Measurements from ENCODE around the gene MBP. TPM values are rescaled to one million over a fixed set of nuclear protein-coding genes. Genes with fewer than 3 reads are reported as not detected.
"Not testable (repeated sequence)": the region's sequence is repeated elsewhere in the genome, so short reads cannot be mapped to it uniquely, and the experiment has no call there.

The MBP gene
- total RNA-seq, 2 experiments from 2014 or later = 46.0 to 53.9 TPM

DNA sequence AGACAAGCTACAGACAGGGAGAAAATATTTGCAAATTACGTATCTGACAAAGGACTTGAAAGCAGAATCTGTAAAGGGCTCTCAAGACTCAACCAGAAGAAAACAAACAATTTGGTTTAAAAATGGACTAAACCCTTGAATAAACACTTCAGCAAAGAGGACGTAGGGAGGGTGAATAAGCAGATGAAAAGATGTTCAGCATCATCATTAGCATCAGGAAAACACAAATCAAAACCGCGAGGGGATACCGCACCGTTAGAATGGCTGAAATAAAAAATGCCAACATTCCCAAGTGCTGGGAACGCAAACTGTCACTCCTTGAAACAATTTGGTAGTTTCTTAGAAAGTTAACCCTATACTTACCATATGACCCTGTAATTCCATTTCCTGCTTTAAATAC lies 136.7 kb downstream of the MBP start:
- POLR2A ChIA-PET = no interaction called here
- CTCF ChIA-PET = interaction anchor here (2.3 kb wide), 1 partner anchor 13 kb away, joined by 7 read pairs; no protein-coding TSS in a partner anchor

DNA sequence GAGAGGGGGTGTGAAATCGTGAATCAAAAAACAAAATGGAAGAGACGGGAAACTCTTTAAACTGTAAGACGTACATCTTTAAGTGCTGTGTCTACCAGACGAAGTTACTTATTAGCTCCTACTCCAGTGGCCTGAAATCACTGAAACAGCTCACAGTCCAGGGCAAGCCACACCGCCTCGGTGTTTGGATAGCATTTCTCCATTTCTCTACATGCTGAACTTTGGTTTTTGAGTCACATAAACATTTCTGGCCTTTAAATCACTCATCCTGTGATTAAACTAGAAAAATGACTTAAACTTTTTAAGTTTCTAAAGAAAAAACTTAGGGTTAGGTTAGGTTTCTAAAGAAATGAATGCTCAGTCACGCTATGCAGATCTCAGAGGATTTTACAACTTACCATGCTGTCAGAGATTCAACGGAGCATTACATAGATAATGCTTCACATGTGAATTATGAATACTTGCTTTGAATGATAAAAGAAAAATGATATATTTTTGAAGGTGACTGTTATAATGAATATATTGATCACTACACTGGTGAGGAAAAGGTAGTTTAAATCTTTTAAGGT lies 138.4 kb downstream of the MBP start:
- POLR2A ChIA-PET = no interaction called here

DNA sequence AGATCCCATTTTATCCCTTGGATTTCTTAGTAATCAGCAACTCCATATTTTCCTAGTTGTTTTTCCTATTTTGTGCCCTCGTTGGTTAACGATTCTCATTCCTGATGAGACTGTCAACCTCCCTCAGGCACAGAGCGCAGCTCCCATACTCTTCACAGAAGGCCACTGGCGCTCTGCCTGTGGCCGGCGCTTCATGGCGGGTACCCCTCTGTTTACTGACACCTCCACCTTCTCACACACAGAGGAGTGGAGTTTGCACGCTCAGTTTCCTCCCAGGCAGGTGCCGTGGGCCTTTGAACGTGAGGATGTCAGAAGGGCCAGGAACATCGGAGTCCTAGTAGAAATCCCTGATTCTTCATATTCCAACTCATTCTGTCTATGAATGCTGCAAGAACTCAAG lies 139.0 kb downstream of the MBP start:
- ChIA-PET POLR2A (interaction anchor here (0.7 kb wide), 1 partner anchor 278 kb away, joined by 5 read pairs; no protein-coding TSS in a partner anchor), CTCF (no interaction called here)

More for the DNA sequence above, 138.4 kb downstream of the MBP start:
- CTCF ChIA-PET = interaction anchor here (2.3 kb wide), 1 partner anchor 11 kb away, joined by 7 read pairs; no protein-coding TSS in a partner anchor

DNA sequence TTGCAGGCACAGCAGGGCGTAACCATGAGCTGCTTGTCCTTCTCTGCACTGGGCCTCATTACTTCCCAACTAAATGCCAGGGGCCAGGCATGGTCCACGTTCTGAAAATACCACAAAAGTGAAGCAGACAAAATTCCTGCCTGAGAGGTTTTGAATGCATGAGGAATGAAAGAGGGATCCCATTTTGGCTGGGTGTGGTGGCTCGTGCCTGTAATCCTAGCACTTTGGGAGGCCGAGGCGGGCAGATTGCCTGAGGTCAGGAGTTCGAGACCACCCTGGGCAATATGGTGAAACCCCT lies 139.5 kb downstream of the MBP start:
- POLR2A ChIA-PET = interaction anchor here (0.7 kb wide), 1 partner anchor 278 kb away, joined by 5 read pairs; no protein-coding TSS in a partner anchor

DNA sequence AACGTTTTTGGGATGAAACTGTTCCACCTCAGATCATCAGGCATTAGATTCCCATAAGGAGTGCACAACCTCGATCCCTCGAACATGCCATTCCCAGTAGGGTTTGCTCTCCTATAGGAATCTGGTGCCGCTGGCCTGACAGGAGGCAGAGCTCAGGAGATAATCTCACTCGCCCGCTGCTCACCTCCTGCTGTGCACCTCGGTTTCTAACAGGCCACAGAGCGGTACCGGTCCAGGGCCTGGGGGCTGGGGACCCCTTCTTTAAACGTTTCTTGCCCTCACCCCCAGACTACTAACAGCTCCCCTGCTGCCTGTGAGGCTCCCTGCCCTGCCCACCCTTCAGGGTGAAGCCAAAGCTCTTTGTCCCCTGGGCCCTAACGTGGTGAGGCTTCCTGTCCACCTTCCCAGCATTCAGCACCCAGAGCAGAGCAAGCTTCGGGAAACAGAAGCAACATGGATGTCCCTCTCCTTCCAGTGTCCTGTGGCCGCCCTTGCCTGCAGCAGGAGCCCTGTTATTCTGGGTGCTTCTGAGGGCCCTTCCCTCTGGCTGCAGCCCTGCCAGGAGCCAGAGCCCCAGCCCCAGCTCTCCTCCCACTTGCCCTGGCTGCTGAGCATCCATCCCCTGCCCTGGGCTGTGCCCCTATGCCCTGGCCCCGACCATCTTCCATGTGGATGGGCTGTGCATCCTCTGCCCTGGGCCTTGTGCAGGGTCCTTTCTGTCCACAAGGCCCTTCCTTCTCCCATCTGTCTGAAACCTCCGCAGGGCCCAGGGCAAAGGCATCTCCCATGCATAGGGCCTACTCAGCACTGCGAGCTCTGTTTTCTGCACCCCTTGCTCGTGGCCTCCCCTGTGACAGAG lies 140.1 kb downstream of the MBP start:
- ChIA-PET CTCF (interaction anchor here (2.0 to 2.4 kb wide), 2 partner anchors 8 to 9 kb away, joined by 5 to 9 read pairs; no protein-coding TSS in a partner anchor), POLR2A (interaction anchor here (0.7 kb wide), 1 partner anchor 279 kb away, joined by 5 read pairs; no protein-coding TSS in a partner anchor)

More for the DNA sequence above, 139.5 kb downstream of the MBP start:
- CTCF ChIA-PET = interaction anchor here (2.0 to 2.4 kb wide), 2 partner anchors 8 to 10 kb away, joined by 5 to 9 read pairs; no protein-coding TSS in a partner anchor

DNA sequence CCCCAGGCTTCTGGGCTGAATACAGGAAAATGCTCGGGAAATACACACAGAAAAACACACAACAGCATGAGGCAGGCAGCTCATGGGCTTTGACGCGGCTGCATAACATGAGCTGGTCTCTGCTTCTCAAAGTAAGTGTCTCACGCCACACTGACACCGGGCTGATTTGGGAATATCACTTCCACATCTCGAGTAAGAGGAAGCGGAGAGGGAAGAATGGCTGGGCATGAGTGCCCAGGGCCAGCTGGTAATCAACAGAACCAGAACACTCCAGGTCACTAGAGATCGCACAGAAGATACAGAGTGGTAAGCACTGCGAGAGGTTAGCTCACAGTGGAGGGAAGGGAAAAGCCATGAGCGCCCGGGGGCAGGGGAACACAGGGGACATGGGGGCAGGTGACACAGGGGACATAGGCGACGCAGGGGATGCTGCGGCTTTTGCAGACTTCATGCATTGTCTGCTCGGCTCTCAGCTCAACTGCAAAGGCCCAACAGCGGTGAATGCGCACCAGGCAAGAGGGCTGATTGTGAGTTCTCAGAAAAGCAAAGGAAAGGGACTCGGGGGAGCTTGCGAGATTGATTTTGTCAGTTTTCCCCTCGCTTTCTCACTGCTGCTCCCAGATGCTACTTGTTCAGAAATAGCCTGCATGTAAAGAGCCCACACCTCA lies 141.4 kb downstream of the MBP start:
- CTCF ChIA-PET = interaction anchor here (2.0 to 2.4 kb wide), 2 partner anchors 8 to 10 kb away, joined by 5 to 9 read pairs; no protein-coding TSS in a partner anchor
- POLR2A ChIA-PET = no interaction called here

DNA sequence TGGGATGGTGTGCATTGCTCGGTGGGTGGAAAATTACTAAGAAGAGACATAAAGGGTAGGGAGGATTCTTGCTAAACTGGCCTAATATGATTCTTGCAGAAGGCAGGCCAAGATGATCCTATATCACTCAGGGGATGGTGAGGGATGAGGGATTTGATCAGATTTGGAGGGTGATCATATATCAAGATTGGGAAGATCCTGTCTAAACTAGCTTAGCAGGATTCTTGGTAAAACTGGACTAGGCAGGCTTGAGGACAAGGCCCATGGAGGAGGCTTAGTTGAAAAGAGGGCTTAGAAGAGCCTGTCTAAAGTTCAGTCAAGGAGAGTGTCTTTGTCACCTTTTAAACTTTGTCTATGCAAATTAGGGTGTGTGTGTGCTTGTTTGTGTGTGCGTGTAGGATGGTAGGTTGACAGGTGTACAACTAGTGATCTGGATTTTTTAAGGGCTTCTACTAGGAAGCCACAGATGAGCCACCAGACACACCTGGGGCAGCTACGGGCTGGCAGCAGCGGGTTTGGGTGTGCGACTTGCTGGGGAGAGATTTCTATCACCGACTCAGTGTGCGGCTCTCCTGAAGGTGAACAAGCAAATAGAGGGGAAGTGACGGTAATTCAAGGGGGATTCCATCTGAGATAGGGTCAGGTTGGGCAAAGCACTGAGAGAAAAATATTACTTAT lies 142.1 kb downstream of the MBP start:
- CTCF ChIA-PET = interaction anchor here (2.4 kb wide), 1 partner anchor 10 kb away, joined by 9 read pairs; no protein-coding TSS in a partner anchor
- POLR2A ChIA-PET = not testable (repeated sequence)

DNA sequence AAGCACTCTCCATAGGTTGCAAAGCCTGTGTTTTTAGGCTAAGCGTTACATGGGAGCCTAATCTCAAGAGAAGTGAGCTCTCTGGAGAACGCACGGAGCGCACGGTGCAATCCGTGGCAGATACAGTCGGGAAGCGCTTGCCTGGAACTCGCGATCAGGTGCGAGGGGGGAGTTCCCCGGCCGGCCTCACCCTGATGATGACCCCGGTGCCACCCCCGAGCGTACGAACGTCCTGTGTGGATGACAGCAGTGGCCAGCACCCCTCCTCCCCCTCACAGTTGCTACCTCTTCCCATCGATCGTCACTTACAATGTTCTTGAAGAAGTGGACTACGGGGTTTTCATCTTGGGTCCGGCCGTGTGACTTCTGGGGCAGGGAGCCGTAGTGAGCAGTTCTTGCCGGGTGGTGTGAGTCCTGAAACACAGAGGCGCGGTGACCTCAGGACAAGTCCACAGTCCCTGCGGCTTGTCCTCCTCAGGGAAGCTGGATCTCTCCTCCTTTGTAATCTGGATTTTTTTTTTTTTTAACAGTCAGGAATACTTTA lies 142.9 kb downstream of the MBP start:
- ChIA-PET CTCF (interaction anchor here (1.3 to 1.4 kb wide), 2 partner anchors 9 to 11 kb away, joined by 3 to 5 read pairs; no protein-coding TSS in a partner anchor), POLR2A (no interaction called here)

DNA sequence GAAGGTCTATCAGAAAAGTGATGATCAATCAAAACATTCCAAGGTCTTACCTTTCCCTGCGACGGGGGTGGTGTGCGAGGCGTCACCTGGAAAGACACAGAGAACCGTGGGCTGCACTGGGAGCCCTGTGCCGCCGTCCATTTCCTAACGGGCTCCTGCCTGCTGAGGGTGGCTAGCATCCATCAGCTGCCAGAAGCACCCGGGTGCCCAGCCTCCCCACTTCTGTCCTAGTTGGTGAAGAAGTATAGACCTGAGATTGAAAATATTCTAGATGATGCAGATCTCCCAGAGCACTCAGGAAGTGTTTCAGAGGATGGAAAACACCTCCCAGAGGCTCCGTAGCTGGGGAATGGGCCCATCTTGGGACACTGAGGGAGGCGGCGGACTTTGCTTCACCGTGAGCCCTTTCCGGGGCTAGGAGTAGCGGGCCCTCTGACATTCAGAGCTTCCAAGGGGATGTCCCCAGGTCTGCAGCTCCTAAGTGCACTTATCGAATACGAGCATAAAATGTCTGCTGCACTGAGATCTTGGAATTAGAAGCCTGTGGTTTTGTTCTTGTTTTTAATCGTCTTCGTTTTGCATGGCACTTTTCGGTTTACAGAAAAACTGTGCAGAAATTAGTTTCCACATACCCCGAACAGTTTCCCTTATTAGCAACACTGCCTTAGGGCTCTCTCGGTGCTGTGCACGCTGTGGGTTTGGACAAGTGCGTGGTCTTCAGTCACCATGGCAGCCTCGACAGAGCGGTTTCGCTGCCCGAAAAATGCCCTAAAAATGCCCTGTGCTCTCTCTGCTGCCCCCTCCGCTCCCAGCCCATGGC lies 143.5 kb downstream of the MBP start:
- POLR2A ChIA-PET = no interaction called here
- CTCF ChIA-PET = interaction anchor here (1.1 to 1.4 kb wide), 3 partner anchors 8 to 186 kb away, joined by 3 to 6 read pairs (median 5); no protein-coding TSS in a partner anchor

DNA sequence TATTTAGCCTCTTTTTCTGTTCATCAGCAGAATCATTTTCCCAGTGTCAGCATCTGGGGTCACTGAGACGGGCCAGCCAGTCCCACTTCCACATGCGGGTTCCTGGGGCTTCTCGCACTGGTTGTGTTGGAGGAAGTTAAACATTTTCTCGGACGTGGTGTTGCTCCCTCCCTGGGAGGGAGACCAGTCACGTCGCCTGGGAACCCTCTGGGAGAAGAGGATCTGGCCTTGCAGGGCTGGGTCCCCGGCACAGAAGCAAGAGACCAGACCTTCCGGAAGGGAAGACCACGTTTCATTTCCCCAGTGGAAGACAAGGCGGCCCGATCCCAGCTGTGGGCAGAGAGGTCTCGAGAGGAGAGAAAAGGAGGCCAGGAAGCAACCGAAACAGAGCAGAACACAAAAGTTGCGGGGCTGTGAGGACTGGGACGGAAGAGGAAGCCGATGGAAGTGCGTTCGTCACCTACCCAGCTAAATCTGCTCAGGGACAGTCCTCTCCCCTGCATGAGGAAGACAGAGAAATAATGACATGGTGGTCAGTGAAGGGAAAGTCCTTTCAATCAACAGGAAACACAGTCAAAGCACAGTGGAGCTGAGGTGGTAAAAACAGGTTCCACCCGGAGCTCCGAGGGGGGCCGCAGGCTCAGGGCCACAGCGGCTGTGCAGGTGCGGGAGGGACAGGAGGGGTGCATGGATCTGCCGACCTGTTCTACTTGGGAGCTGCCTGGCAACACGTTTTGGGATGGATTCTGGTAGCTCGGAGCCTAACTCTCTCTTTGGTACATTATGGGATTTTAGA lies 144.4 kb downstream of the MBP start:
- ChIA-PET POLR2A (no interaction called here), CTCF (interaction anchor here (1.1 to 1.4 kb wide), 3 partner anchors 7 to 185 kb away, joined by 3 to 6 read pairs (median 5); no protein-coding TSS in a partner anchor)

DNA sequence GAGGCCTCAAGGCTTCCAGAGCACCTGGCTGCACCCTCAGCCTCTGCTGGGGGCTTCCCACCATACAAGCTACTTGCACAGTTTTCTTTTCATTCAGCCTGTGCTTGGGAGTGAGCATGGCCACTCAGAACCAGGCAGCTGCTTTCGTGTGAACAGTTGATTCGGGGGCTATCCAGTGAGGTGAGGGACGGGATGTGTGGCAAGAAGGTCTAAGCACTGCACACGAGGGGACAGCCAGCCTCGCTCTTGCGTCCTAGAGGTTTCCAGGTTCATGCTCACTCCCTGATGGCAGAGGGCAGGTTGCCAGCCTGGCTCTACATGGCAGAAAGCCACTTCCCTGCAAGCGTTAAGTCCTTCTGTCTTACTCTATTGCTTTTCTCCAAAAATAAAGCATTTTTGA lies 146.2 kb downstream of the MBP start:
- CTCF ChIA-PET = interaction anchor here (1.1 kb wide), 1 partner anchor 13 kb away, joined by 4 read pairs; no protein-coding TSS in a partner anchor
- POLR2A ChIA-PET = no interaction called here

DNA sequence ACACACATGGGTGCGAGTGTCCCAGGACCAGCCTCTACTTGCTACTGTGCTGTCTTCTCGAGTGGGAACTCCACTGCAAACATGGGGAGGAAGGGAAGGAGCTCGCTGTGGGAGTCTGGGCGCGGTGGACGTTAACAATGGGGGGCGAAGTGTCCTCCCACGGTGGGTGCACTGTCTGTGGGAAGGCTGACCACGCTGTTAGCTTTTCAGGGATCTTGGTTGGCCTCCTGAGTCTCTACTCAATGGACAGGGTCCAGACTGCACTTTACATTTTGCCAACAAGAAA lies 146.7 kb downstream of the MBP start:
- ChIA-PET CTCF (interaction anchor here (1.1 to 6.9 kb wide), 2 partner anchors 14 to 184 kb away, joined by 4 to 46 read pairs; no protein-coding TSS in a partner anchor), POLR2A (no interaction called here)

DNA sequence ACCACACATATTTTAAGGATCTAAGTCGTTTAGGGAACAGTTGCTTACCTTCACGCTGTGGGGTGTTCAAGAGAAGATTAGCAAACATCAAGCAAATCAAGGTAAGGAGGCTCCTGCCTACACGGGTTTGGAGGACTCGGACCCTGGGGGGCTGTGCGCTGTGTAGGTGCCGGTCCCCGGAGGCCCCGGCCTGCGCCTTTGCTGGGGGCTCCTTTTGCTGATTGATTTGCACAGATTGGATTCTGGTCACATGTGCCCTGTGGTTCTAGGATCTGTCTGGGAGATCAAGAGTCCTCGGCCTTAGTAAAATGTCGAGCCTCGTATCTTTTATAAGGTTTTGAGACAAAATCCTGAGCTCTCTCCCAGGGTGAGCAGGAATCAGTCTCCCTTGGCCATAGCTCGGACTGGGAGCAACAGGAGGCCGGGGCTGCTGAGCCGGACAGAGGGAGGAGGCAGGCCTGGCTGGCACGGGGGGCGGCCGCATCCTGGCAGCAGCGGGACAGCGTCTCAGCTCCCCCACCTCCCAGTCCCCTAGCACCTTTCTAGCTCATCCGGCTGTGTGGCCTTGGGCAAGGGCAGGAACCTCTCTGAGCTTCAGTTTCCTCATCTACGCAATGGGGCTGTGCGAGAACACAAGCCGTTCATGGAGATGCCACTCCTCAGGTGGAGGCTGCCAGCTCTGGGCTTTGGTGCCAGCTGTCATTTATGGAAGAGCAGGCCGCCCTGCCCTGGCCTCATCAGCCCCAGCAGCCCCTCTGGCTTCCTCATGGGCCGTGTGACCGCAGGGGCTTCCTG lies 147.2 kb downstream of the MBP start:
- POLR2A ChIA-PET = no interaction called here
- CTCF ChIA-PET = interaction anchor here (1.0 to 6.9 kb wide), 3 partner anchors 11 to 183 kb away, joined by 4 to 46 read pairs (median 4); no protein-coding TSS in a partner anchor

DNA sequence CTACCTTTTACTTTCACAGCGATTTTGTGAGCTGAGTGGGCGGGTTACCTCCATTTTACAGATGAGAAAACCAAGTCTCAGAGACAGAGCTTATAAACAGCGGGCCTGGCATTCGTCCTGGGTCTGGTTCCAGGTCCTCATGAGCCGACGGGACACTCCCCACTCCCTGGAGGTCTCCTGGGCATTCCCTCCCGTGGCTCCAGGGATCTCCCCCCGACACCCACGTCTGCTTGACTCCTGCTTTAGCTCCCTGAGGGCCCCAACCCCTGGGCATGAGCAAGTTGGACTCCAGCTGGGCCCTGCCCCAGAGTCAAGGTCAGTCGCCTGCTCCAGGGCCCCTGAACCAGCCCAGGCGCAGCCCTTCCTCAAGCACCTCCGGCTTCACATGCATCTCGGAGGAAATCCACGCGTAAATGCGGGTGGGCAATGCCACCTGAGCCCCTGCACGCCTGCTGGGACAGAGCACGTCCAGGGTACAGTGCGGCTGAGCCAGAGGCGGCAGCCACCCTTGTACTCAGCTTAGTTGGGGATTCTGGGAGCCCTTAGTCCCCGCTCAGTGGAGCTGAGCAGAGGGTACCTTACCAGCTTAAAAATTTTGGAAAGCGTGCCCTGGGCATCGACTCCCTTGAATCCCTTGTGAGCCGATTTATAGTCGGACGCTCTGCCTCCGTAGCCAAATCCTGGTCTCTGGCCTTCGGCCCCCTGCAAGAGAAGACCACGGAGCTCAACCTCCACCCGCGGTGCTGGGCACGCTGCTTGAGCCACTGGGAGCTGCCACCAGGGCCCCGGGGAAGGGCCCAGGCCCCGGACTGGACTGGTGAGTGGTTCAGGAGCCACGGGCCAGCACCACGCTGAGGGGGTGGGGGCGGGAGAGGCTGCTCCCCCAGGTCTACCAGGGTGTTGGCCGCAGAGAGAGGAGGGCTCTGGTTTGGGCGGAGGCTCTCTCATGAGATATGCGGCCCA lies 148.1 kb downstream of the MBP start:
- CTCF ChIA-PET = interaction anchor here (0.5 to 6.9 kb wide), 11 partner anchors 10 to 408 kb away, joined by 3 to 46 read pairs (median 4); no protein-coding TSS in a partner anchor
- POLR2A ChIA-PET = no interaction called here

DNA sequence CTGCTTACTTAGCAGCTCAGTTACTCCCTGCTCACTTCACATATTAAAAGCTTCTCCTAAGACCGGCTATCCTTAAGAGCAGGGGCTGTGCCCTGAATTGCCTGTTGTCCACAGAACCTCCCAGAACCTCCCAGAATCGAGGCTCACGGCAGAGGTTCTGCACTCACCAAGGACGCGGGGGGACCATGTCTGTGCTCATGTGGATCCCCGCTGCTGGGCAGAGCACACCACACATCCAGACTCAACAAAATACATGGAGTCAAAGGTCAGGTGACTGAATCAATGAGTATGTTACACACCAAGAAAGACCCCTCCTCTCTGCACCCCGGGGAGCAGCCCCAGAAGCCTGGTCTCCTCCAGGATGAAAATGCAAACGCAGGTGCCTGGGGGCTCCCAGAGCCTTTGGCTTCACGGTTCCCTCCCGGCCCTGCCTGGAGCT lies 149.0 kb downstream of the MBP start:
- ChIA-PET CTCF (interaction anchor here (0.5 to 6.9 kb wide), 13 partner anchors 8 to 407 kb away, joined by 3 to 46 read pairs (median 5); no protein-coding TSS in a partner anchor), POLR2A (no interaction called here)

Measured in activated CD8-positive, alpha-beta memory T cell treated with anti-CD3 and anti-CD28 coated beads for 36 hours (primary cell).